D721Med (cell line): ENCODE data around the gene KL.

ENCODE experiments used
- DNase-seq: peaks from one replicate; pipeline ENCODE4 v3.0.0; 2011; ENCODE audit warnings: low spot score; ENCODE audit not compliant: insufficient read length
- FAIRE-seq: peaks from 2 replicates; lab custom pipeline; 2011; peaks lifted over from hg19 to GRCh38; lab: Jason Lieb, UNC
- CTCF ChIP-seq: IDR thresholded peaks from 2 replicates; pipeline ENCODE4 v1.5.1; 2012; ENCODE audit warnings: mild to moderate bottlenecking, control low read depth; ENCODE audit not compliant: insufficient read depth; ENCODE audit errors: missing control alignments

The KL gene

GRCh38 chr13:33079960-33080359 lies 63.7 kb downstream of the KL start:
- FAIRE-seq (no peak), DNase-seq (no peak)
- TF ChIP-seq CTCF, result no peak

- no peak for TF ChIP-seq CTCF
- no peak for FAIRE-seq
- no peak for DNase-seq
Measured at GRCh38 chr13:33080972-33081590, 64.9 kb downstream of the KL start.

GRCh38 chr13:33081666-33082065 lies 65.4 kb downstream of the KL start:
- TF ChIP-seq CTCF, result no peak
- FAIRE-seq, result no peak
- no peak for DNase-seq

GRCh38 chr13:33083054-33083453 lies 66.8 kb downstream of the KL start:
- no peak for FAIRE-seq
- DNase-seq, result no peak
- no peak for TF ChIP-seq CTCF

GRCh38 chr13:33087091-33087490 lies 70.9 kb downstream of the KL start:
- DNase-seq, result no peak
- FAIRE-seq, result no peak
- TF ChIP-seq CTCF, result no peak

- TF ChIP-seq CTCF, result no peak
- DNase-seq (no peak), FAIRE-seq (no peak)
Measured at GRCh38 chr13:33087790-33088189, 71.6 kb downstream of the KL start.

GRCh38 chr13:33089311-33089710 lies 73.1 kb downstream of the KL start:
- no peak for DNase-seq
- TF ChIP-seq CTCF, result no peak
- no peak for FAIRE-seq
